RPMI8226 (cell line): Measurements from ENCODE around the gene UCP3.

Source experiments
- DNase-seq: peaks from one replicate; pipeline ENCODE4 v3.0.0-alpha.2; 2015

Gene UCP3

DNA sequence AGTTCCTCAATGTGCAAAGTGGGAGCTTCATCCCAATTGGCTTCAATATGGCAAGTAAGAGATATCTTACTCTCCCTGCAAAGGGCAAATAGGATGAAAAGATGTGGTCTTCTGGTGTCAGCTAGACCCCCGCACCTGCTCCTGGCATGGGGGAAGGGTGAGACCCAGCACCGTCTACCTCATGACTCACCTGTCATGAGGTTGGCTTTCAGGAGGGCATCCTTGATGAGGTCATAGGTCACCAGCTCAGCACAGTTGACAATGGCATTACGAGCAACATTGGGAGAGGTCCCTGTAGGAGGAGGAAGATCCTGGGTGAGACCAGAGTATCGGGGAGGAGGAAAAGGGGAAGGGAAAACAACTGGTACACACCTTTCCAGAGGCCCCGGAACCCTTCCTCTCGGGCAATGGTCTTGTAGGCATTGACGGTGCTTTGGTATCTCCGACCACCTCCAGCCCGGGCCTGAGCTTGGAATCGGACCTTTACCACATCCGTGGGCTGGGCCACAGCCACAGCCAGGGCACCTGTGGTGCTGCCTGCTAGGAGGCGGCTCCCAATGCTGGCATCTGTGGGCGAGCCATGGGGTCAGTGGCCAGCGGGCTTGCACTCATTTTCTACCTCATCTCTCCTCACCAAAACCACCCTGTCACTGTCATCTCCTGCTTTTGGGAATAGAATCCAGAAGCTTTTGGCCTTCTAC lies 32.3 kb downstream of the UCP3 start:
- no peak for DNase-seq

DNA sequence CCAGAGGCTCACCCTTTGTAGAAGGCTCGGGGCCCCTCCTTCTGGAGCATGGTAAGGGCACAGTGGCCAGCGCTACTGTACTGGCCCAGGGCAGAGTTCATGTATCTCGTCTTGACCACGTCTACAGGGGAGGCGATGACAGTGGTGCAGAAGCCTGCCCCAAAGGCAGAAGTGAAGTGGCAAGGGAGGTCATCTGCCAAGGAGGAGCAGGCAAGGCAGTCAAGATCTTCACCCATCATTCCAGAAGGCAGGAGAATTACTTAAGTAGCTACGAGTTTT lies 33.5 kb downstream of the UCP3 start:
- no peak for DNase-seq

DNA sequence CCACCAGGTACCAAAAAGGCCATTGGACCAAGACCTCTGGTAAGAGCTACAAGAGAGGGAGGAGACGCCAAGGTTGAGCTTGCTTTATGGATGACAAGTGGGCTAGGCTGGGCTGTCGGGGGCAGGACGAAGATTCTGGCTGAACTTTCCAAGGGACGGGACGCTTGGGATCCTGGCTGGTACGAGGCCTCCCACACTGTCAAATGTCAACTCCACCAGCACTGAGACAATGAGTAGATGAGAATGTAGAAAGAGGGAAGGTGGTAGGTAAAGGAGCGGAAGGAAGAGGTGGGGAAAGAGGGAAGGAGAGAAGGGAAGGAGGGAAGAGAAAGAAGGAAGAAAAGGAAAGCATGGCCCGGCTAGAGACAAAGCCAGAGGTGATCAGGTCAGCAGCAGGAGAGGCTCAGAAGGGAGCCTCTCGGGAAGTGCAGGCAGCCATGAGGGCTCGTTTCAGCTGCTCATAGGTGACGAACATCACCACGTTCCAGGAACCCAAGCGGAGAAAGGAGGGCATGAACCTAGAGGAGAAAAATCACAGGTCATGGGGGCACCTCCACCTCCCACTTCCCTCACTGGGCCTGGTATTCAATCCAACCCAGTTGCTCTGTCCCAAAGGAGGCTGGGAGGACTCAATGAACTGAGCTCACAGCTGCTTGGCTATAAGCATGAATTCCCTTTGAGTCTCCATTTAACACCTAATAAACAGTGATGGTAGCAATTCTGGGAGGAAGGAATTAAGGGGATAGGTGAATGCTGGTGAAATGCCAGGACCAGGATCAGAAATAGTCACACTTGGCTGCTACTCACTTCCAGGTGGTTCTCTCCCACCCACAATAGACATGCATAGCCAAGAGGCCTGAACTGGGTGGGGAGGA lies 34.0 kb downstream of the UCP3 start:
- DNase-seq, result no peak

DNA sequence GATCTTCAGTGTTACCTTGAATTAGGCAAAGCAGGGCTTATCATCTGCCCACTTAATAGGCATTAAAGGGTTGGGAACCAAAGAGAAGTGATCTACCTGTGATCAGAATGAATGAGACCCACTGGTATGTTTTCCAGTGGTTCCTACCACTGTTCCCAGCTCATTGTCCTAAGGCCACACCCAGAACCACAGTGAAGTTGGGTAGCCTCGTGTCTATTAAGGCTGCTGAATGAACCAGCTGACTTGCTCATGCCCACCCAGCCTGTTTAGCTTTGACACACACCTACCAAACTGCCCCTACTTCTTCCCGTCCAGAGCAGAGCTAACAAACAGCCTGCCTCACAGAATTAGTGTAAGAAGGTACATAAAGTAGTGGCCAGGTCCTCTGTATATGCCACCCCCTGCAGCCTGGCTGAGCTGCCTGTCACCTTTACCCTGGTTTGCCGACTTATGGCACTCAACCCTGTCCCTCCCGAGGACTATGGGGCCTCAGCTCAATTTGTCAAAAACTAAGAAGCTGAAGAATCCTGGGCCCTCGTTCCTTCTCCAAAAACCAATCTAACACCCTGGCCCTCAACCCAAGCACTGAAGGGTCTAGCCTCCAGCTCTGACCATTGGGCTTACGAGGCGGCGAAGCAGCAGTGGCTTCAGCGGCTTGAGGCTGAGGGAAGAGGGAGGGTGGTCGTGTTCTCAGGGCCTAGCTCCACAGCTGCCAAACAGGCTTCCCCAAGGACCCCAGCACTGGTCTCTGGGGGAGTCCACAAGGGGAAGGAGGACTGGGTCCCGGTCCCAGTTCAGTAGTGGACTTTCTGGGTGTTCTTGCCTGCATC lies 36.0 kb downstream of the UCP3 start:
- no peak for DNase-seq

DNA sequence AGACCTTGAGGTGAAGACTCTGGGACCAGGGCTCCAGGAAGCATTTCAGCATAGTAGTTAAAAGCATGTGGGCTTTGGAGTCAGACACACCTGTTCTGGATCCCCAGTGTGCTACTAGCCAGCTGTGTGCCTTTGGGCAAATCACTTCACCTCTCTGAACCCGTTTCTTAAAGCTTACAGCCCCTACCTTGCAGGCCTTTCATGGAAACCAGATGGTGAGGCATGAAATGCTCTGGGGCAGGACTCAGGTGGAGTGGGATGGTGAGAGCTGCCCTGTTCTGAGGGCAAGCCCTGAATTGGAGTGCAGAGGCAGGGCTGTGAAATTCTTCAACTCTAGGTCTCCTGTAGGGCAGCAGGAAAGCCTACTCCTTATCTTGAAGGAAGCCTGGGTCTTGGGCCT lies 36.7 kb downstream of the UCP3 start:
- no peak for DNase-seq

DNA sequence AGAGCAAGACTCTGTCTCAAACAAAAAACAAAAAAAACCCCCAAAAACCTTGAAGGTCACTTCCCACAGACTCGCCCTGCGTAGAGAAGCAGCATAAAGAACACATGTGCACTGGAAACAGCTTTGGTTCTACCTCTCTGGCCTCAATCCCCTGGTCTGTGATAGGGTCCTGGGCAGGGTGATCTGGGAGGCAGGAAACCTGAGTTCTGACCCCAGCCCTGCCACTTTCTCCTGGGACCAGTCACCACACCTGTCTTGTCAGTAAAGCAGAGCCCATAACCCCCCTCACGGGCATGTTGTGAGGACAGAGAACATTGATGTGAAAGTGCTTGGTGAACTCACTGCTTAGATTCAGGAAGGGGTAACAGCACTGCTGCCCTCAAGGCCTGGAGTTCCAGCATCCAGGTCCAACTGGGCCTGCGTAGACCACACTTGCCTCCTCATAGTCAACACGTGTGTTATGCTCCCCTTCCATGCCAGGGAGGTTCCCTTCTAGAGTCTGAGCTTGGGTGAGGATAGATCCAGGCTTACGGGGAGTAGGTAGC lies 37.6 kb downstream of the UCP3 start:
- DNase-seq, result no peak

DNA sequence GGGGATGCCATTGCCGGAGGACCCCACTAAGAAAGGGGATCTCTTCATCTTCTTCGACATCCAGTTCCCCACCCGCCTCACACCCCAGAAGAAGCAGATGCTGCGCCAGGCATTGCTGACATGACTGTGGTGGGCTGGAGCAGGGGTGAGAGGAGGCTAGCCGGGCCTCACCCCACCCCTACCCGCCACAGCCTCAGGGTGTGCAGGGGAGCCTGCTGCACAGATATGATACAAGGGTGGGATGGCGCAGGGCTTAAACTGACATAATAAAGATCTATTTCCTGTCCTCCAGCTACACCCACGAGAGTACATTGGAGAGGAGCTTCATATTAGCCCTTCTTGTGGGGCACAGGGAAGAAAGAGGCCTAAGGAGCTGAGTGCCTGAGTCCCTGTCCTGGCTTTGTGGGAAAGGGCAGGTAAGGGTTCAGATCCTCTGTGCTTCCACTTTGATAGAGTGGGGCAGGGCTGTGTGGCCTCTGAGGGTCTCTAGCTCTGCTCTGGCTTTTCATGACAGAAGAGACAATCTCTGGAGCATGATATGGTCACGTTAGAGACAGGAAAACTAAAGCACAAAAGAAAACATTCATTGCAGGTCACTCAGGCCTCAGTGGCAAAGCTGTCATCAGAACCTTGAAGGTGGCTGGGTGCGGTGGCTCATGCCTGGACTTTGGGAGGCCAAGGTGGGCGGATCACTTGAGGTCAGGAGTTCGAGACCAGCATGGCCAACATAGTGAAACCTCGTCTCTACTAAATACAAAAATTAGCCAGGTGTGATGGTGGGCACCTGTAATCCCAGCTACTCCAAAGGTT lies 38.7 kb downstream of the UCP3 start:
- no peak for DNase-seq

DNA sequence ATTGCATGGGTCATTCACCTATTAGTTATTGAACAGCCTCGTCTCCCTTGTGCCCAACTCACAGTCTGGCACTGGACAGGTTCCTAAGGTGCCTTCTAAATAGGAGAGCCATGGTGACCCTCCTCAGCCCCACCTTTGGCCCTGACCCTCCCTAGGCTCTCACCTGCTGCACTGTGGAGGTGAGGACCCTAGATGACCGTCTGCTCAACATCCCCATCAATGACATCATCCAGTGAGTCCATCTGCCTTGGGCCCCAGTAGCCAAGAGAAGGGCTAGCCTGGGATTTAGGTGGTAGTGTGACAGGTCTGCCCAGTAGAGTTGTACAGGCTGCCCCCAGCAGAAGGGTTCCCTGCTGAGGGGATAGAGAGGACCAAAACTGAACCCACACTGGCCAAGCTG lies 39.8 kb downstream of the UCP3 start:
- no peak for DNase-seq

DNA sequence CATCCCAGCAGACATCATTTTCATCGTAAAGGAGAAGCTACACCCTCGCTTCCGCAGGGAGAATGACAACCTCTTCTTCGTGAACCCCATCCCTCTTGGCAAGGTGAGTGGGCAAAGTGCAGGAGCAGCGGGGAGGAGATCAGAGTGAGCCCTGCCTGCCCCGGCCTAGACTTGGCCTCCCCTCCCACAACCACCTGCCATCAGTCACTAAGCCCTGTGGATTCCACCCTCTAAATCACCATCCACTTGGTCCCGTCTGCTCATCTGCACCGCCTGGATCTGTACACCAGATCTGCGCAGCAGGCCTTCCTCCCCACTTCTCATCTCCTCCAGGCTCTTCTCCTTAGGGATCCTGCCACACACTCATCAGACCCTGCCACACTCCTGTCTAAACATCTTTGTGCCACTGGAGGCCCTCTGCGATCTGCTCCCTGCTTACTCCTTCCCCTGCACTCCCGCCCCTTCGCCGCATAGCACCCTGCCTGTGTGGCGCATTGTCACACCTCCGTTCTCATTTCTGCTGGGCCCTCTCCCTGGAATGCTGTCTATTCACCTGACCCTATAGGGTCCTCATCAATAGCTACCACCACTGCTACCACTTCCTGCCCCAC lies 40.4 kb downstream of the UCP3 start:
- DNase-seq, result no peak

DNA sequence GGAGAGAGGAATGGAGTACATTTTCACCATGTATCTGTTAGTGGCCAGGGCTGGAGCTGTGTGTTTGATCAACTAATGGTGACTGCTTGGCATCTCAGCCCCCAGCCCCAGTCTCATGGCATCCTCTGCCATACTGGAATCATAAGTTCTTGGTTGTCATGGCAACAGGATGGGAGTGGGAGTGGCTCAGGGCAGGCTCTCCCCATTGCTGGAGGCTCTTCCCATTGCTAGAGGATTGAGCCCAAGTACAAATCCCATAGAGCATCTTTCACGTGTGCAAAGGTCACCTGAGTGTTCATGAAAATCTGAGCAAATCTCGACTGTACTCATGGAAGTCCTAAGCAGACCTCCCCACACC lies 43.1 kb downstream of the UCP3 start:
- no peak for DNase-seq

DNA sequence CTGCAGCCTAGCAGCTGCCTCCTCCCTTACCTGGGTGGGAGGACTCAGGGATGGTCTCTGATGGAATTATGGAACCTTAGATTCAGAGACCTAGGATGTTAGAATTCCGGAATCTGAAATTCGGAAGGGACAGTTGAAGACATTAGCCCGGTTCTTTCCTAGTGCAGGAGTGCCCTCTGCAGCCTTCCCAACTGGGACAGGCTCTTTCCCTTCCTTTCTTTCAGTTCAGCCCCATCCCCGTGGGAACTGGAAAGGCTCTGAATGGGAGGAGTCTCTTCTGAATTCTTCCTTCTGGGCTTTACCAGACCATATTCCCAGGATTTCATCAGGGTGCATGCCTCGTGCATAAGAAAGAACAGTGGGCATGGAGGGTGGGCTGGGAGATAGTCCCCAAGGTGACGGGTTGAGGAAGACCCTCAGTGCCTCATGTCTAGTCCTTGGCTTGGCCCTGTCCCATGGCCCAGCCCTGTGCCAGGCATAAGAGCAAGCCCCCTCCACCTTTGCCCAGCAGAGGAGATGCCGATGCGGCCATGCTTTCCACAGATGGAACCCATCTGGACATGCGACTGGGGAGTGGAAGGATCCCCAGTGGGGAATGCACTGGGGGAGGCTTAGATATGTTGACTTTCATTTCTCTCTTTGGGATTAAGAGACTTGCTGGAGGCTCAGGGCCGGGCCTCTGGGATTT lies 43.7 kb downstream of the UCP3 start:
- DNase-seq, result no peak

DNA sequence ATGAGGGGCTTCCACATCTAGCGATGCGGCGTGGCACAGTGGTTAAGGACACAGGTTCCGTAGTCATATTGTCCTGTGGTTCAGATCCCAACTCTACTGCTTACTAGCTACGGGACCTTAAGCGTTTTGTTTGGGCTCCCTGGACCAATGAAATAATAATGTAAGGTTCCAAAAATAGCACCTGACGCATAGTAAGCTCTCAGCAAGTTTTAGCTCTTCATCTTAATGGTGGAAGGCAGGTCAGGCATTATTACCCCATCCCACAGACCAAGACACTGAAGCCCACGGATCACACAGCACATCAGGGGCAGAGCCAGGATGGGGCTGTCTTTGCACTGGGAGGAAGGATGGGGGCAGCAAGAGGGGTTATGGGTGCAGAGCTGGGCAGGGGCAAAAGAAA lies 45.0 kb downstream of the UCP3 start:
- no peak for DNase-seq

DNA sequence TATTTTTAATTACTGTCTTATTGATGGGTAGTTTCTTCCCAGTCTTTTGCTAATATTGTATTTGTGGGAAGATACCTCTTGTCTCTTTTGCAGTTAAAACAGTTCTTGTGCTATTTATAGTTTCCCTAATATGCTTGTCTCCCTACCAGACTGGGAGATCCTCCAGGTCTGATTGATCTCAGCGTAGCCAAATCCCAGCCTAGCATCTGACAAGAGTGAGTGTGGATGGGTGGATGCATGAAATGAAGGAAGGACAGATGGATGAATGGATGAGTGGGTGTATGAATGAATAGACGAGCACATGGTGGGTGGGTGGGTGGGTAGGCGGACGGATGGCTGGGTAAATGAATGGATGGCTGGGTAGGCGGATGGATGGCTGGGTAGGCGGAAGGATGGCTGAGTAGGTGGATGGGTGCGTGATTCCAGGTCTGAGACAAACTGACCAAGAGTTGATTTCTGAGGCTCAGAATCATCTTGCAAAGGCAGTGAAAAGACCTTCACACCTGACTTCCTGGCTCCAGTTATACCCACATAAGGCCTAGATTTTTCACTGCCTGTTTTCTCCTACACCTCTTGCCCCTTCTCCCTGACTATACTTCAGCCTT lies 46.7 kb downstream of the UCP3 start:
- DNase-seq, result no peak

DNA sequence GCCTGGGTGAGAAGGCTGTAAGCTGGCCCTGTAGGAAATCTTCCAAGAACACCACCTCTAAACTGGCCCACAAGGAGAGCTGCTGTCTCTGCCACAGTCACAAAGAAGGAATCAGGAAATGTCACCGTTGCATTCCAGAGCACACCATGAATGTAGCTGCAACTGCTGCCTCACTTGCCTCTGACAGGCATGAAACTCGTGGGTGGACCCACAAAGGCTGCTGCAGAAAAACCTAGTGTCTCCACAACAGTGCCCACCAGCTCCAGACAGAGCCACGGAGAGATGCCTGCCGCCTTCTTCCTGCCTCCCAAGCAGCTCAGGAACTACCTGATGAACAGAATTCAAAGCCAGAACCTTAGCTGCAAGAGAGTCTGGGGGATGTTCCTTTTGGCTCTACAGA lies 47.6 kb downstream of the UCP3 start:
- no peak for DNase-seq

DNA sequence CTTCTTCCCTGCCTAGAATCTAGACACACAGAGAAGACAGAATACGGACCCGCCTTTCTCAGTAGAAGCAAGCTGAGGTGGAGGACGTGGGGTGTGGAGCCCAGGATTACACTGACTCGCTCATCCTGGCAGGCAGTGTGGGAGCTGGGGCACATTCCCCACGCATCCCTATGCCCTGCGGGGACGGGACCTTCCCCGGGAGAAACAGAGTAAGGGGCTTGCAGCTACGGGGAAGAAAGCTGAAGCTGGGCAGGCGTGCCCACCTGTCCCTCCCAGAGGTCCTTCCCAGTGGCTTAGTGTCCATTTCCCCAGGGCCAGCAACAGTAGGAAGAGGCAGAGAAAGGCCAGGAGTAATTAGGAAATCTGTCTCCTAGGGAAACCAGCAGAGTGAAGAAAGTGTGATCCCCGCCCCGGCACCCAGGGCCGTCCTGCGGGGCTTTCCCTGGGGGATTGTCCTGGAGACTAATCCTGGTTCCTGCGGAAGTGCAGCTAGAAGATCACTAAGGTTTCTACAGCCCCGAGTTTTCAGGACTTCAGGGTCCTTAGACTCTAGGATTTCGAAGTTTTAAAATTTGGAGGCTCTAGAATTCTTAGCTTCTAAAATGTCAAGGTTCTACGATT lies 50.3 kb downstream of the UCP3 start:
- no peak for DNase-seq

DNA sequence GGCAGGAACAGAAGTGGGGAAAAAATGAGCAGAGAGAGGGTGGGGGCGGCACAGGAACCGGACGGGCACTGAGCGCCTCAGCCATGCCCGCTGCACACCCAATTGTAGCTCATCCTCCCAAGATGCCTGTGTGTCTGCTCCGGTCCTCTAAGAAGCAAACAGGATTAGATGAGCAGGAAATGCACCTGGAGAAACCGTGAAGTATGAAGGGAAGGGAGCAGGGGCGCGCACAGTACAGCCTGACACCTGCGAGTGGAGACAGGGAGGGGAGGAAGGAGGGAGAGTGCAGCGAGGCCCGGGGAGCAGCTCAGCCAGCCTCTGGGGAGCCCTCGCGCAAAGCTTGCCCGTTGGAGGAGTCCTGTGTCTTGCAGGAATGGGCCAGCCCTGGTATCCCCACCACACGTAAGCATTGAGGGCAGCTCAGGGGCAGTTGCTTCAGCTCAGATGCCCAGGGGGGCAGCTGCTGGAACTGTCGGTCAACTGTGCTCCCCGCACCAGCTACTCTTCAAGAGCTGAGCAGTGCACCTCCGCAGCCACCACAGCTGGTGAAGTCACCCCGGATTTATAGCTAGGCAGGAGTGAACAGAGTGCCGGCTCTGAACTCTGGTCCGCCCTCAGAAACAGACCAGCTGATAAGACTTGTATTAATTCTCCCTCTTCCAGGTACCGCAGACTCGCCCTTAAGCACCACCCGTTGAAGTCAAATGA lies 51.1 kb downstream of the UCP3 start:
- no peak for DNase-seq

DNA sequence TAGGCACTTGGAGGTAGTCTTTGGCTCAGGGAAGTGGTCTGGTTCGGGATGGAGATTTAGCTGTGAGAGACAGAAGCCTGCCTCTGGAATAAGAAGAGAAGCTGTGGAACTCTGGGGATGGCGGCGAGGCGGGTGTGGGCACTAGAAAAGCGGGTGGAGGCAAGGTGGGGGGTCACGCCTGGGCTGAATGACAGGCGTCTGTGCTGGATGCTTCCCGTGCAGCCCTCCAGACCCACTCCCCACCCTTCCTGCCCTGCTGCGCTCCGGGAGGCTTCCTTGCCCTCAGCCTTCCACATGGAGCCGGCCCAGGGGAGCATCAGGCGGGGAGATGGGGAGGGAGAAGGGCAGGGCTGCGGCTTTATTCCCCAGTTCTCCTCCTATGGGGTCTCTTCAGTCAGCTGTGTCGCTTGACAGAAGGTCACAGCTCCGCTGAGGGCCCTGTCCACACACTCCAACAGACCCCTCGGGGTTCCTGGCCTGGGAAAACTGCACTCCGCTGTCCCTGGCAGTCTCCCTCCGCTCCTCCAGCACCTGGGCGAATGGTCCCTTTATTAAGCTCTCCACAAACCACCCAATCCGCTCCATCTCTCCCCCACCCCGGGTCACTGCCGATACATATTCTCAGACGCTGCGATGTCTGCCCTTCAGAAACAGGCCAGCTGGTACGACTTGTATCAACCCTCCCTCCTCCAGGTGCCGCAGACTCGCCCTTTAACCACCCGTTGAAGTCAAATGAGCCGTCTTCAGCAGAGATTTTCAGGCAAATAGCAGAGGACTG lies 51.8 kb downstream of the UCP3 start:
- no peak for DNase-seq

DNA sequence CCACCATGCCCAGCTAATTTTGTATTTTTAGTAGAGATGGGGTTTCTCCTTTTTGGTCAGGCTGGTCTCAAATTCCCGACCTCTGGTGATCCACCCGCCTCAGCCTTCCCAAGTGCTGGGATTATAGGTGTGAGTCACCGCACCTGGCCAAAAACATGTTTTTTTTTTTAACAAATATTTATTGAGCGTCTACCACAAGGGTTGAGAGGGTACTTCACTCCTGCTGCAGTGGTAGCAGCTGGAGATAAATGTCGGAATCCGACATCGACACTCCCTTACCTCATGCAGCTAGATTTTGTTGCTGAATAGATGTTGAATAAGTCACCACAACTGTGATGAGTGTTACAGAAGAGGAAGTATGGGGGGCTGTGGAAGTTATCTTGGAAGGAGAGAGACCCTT lies 57.1 kb downstream of the UCP3 start:
- no peak for DNase-seq
